GM12864 (cell line): Measurements from ENCODE around the gene CCT3.
"Not testable (repeated sequence)": the region's sequence is repeated elsewhere in the genome, so short reads cannot be mapped to it uniquely, and the experiment has no call there.

ENCODE experiments used
- DNase-seq: peaks from one replicate; pipeline ENCODE4 v3.0.0-alpha.2; 2011; ENCODE audit warnings: low read depth
- H3K4me3 ChIP-seq: 2 replicates; pipeline ENCODE4 v1.5.1; 2011; ENCODE audit warnings: mild to moderate bottlenecking, low read depth, low read length, control low read depth
- CTCF ChIP-seq: IDR thresholded peaks from 2 replicates; pipeline ENCODE4 v1.5.1; 2011; ENCODE audit warnings: low read depth, mild to moderate bottlenecking, moderate library complexity, low read length, control low read depth, inconsistent platforms; ENCODE audit errors: missing control alignments

Gene CCT3

GRCh38 chr1:156346636-156347035 lies 8.5 kb upstream of the CCT3 start:
- TF ChIP-seq CTCF: no peak
- no peak overlapping the region for H3K4me3 ChIP-seq
- no peak for DNase-seq

GRCh38 chr1:156346035-156346434 lies 7.9 kb upstream of the CCT3 start:
- not testable (repeated sequence) for H3K4me3 ChIP-seq, DNase-seq

DNA sequence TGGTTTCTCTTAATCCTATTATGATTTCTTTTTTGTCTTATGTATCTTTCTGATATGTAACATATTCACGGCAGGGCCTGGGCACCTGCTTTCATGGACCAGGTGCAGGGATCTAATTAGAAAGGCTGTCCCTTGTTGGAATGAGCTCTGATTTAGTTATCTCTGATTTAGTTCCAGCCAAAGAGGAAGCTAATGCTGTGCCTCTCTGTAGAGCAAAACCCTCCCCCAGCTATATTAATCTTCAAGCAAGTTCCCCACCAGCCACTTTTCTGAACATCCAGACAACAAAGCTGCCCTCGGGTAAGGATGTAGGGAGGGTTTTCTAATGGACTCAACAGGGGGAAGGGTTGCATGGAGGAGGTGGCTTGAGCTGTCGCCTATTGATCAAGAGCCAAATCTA lies 6.3 kb upstream of the CCT3 start:
- no peak for DNase-seq
- TF ChIP-seq CTCF: no peak
- H3K4me3 ChIP-seq: no peak overlapping the region

DNA sequence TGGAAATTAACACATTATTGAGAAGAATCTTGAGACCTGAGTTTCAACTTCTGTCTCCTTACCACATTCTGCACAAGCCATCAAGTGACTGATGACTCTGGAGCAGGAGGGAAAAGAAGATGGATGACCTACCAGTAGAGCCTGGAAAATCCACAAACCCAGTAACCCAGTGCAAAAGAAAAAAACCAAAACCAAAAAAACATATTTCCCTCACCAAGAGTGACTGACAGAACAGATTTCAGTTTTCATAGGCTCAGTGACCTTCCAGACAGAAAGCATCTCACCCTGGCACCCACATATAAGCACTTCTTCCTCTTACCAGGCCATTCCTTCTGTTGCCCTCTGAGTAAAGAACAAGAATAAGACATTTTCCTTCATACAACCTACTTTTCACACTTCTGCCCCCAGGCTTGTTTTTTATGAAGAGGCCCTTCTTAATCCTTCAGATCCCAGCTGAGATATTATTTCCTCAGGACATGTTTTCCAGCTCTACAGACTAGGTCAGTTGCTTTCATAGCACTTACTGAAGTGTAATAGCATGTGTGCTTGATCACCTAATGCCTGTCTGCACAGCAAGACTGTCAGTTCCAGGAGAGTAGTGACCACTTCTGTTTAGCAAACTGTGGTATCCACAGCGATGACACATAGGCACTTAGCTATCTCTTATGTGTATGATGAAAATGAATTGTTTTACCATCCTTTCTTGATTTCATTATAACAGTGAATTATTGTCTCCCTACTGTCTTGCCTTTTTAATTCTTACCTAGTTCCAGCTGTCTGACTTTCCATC lies 4.3 kb upstream of the CCT3 start:
- no peak for TF ChIP-seq CTCF
- no peak for DNase-seq
- H3K4me3 ChIP-seq: no peak overlapping the region

DNA sequence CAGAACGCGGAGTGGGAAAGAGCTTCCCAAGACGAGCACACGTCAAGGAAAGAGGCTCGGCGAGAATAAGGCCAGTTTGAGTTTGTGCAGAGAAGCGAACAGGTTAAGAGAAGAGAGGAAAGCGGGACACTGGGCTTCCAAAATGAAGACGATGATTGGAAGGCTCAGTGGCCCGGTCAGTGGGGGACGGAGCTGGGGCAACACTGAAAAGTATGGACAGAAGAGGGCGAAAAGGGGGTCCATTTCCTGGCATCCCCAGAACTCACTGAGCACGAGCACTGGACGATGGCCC lies 258 bp downstream of the CCT3 start:
- TF ChIP-seq CTCF: no peak
- H3K4me3 ChIP-seq: peak overlapping the region; percentile 80
- no peak for DNase-seq

- no peak for DNase-seq
- TF ChIP-seq CTCF: no peak
These were observed 822 bp downstream of the CCT3 start for GRCh38 chr1:156337052-156337887.

DNA sequence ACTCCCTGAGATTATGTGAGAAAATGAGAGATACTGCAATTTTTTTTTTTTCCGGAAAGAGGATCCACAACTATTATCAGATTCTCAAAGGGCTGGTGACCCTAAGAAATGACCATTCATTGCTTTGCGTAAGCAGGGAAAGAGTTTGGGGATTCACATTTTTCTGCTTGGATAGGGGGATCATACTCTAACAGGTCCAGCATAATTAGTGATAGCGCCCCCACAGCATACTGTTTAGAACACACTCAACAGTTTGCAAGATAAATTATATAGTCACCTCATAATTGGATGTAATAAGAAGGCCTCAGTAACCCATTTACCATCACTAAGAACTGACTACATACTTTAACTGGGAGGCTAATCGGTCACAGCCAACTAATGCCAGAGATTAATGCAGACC lies 1.9 kb downstream of the CCT3 start:
- peak overlapping the region; percentile 80 for H3K4me3 ChIP-seq
- TF ChIP-seq CTCF: peak; percentile 50
- no peak for DNase-seq

More at GRCh38 chr1:156337052-156337887, 822 bp downstream of the CCT3 start:
- H3K4me3 ChIP-seq: peak overlapping the region; percentile 80

- not testable (repeated sequence) for H3K4me3 ChIP-seq, DNase-seq
These were observed 14.9 kb downstream of the CCT3 start for GRCh38 chr1:156323179-156323578.
